AG09319 (cell line): ENCODE results near the gene EFNA2.
A peak's percentile ranks its signal among the peaks of the same experiment; 100 is the strongest.
"Not testable (repeated sequence)": the region's sequence is repeated elsewhere in the genome, so short reads cannot be mapped to it uniquely, and the experiment has no call there.

ENCODE experiments used
- DNase-seq: peaks from one replicate; pipeline ENCODE4 v3.0.0-alpha.2; 2010; ENCODE audit warnings: low read depth; ENCODE audit errors: extremely low read depth
- CTCF ChIP-seq: IDR thresholded peaks from 2 replicates; pipeline ENCODE4 v1.5.1; 2011; ENCODE audit warnings: low read depth, mild to moderate bottlenecking, inconsistent platforms, low read length, moderate library complexity

The EFNA2 gene

GRCh38 chr19:1321539-1321938, 35.9 kb downstream of the EFNA2 start:
- no peak for TF ChIP-seq CTCF
- no peak for DNase-seq

- no peak for TF ChIP-seq CTCF
Observed at GRCh38 chr19:1322198-1322981, 36.7 kb downstream of the EFNA2 start.

GRCh38 chr19:1324249-1324805, 38.7 kb downstream of the EFNA2 start:
- TF ChIP-seq CTCF, result no peak
- no peak for DNase-seq

More at GRCh38 chr19:1322198-1322981, 36.7 kb downstream of the EFNA2 start:
- no peak for DNase-seq

GRCh38 chr19:1324806-1325567, 39.3 kb downstream of the EFNA2 start:
- TF ChIP-seq CTCF, result no peak
- DNase-seq, result peak; percentile 15

GRCh38 chr19:1325568-1326294, 40.1 kb downstream of the EFNA2 start:
- TF ChIP-seq CTCF, result no peak

GRCh38 chr19:1327125-1327524, 41.5 kb downstream of the EFNA2 start:
- DNase-seq, result no peak
- no peak for TF ChIP-seq CTCF

More at GRCh38 chr19:1325568-1326294, 40.1 kb downstream of the EFNA2 start:
- no peak for DNase-seq

- DNase-seq, result not testable (repeated sequence)
Observed at GRCh38 chr19:1332208-1332607, 46.5 kb downstream of the EFNA2 start.
